ENCODE results near the gene CAPRIN1. TPM values are rescaled to one million over a fixed set of nuclear protein-coding genes. Genes with fewer than 3 reads are reported as not detected.

The CAPRIN1 gene
- total and polyA plus RNA-seq, 2 donors (not counting 3 experiments of a cell fraction or from before 2014, with no cell fraction given), result 138 to 279 TPM

GRCh38 chr11:34114014-34114413 is 62.5 kb downstream of the CAPRIN1 start:
- FAIRE-seq (no peak), DNase-seq (ENCODE audit: low read depth, low spot score) (no peak)
- no peak for TF ChIP-seq POLR2AphosphoS5 (IDR thresholded peaks at IDR 0.05; ENCODE audit: insufficient read depth, low read depth, low read length)
- no peak for TF ChIP-seq JUN (IDR thresholded peaks at IDR 0.05; ENCODE audit: borderline replicate concordance, insufficient read depth, insufficient read length, low read depth)
- TF ChIP-seq MYC (IDR thresholded peaks at IDR 0.05; ENCODE audit: low read depth, low read length), result no peak
- TF ChIP-seq CTCF (IDR thresholded peaks at IDR 0.05; ENCODE audit: extremely low read depth in 1 of 2, insufficient read depth in 1 of 2, low read depth in 1 of 2, low read length in 2 of 2), result no peak
- no peak for TF ChIP-seq POLR2A (IDR thresholded peaks at IDR 0.05; ENCODE audit: low read depth, low read length)
- TF ChIP-seq EZH2 (IDR thresholded peaks at IDR 0.05; ENCODE audit: borderline replicate concordance, low read depth, low read length, severe bottlenecking), result no peak
- no peak for TF ChIP-seq FOS (IDR thresholded peaks at IDR 0.05; ENCODE audit: borderline replicate concordance, insufficient read depth, low read length)
- TF ChIP-seq, protein P1, sequence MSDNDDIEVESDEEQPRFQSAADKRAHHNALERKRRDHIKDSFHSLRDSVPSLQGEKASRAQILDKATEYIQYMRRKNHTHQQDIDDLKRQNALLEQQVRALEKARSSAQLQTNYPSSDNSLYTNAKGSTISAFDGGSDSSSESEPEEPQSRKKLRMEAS (IDR thresholded peaks at IDR 0.05; ENCODE audit: insufficient read depth, insufficient read length), result no peak
- no peak for TF ChIP-seq GATA2 (IDR thresholded peaks at IDR 0.05; ENCODE audit: insufficient read depth, insufficient read length, low read depth, low read length)
- no peaks in the 10 kb centered on the region for H3K4me1 ChIP-seq (ENCODE audit: control insufficient read depth, extremely low read depth, insufficient read depth, low read length)
- H3K9me3 ChIP-seq (replicated peaks; ENCODE audit: control insufficient read depth, insufficient read depth, low read length), result no peaks in the 10 kb centered on the region
- intact Hi-C loops (cut with micrococcal nuclease), result no loop called here
- dilution Hi-C loops (cut with MboI; ENCODE audit: extremely low pct_ligation_motif_present, low sequenced_read_pairs), result no loop called here
- H3K27ac ChIP-seq (ENCODE audit: insufficient read depth, low read depth, low read length), result no peak overlapping the region
- H3K27me3 ChIP-seq (ENCODE audit: control insufficient read depth in 2 of 2, insufficient read depth in 2 of 2, low read length in 2 of 2), result no peaks in the 10 kb centered on the region
- H2AFZ ChIP-seq (ENCODE audit: low read depth, low read length), result no peak overlapping the region
- BruUV-seq (replicated peaks), result no TSS peak
- H3K9me1 ChIP-seq (replicated peaks; ENCODE audit: control insufficient read depth, extremely low read depth, insufficient read depth, low read length), result no peaks in the 10 kb centered on the region
- ChIA-PET CTCF (no interaction called here), POLR2A (no interaction called here)
- H3K36me3 ChIP-seq (ENCODE audit: control insufficient read depth in 2 of 2, extremely low read depth in 1 of 2, insufficient read depth in 2 of 2, low read length in 2 of 2), result peaks cover 30 to 37% of the 10 kb centered on the region in 2 experiments
- no peak overlapping the region for H3K9ac ChIP-seq (replicated peaks; ENCODE audit: extremely low read depth, insufficient read depth, low read length)
- no peak overlapping the region for H3K4me2 ChIP-seq (ENCODE audit: insufficient read depth, low read length)
- H3K4me3 ChIP-seq (replicated peaks in 1 of 3; ENCODE audit: insufficient read depth in 1 of 3, low read depth in 1 of 3, low read length in 3 of 3), result no peak overlapping the region
- H3K79me2 ChIP-seq (ENCODE audit: control insufficient read depth, insufficient read depth, low read length), result peaks cover 3% of the 10 kb centered on the region
- no peaks in the 10 kb centered on the region for H4K20me1 ChIP-seq (replicated peaks; ENCODE audit: control insufficient read depth, extremely low read depth, insufficient read depth, low read length)
